AG04450 (cell line): ENCODE results near the gene ZNF687. TPM values are rescaled to one million over a fixed set of nuclear protein-coding genes. Genes with fewer than 3 reads are reported as not detected.

Experiments used
- CTCF ChIA-PET: fragments of 300-600, 350-600 bp; formaldehyde crosslinking; extraction: SDS; loops from one replicate; lab custom pipeline; 2022; ENCODE audit warnings: antibody characterized with exemption, inconsistent platforms; lab: Charles Lee
- POLR2A ChIA-PET: fragments of 350-600 bp; formaldehyde crosslinking; extraction: SDS; loops from one replicate; lab custom pipeline; 2021; ENCODE audit warnings: antibody characterized with exemption, inconsistent platforms; lab: Yijun Ruan, JAX
- DNase-seq: peaks from one replicate; pipeline ENCODE4 v3.0.0-alpha.2; 2011; ENCODE audit warnings: low read depth, low spot score
- H3K27ac ChIP-seq: one replicate; pipeline ENCODE4 v1.5.1; 2012; ENCODE audit warnings: low read depth, low read length, control low read depth
- H3K27me3 ChIP-seq: one replicate; pipeline ENCODE4 v1.6.0; 2012; ENCODE audit warnings: low read length; ENCODE audit not compliant: control insufficient read depth, insufficient read depth
- H3K4me3 ChIP-seq: 2 replicates; pipeline ENCODE4 v1.5.1; 2011; ENCODE audit warnings: mild to moderate bottlenecking, low read depth, low read length, control low read depth
- H3K9me3 ChIP-seq: 2 replicates; pipeline ENCODE4 v1.5.1; 2012; ENCODE audit warnings: low read length; ENCODE audit not compliant: control insufficient read depth, insufficient read depth
- CTCF ChIP-seq: IDR thresholded peaks from 2 replicates; pipeline ENCODE4 v1.5.1; 2011; ENCODE audit warnings: low read depth, low read length, control low read depth, inconsistent platforms
- polyA plus RNA-seq: library from polyadenylated mRNA; depleted of rRNA; stranded (reverse); fragments of >200 nt; gene quantifications from 2 replicates; pipeline ENCODE4 v1.2.3, GENCODE V29; 2011

Gene ZNF687
- polyA plus RNA-seq, 1 experiment = 10.5 TPM

DNA sequence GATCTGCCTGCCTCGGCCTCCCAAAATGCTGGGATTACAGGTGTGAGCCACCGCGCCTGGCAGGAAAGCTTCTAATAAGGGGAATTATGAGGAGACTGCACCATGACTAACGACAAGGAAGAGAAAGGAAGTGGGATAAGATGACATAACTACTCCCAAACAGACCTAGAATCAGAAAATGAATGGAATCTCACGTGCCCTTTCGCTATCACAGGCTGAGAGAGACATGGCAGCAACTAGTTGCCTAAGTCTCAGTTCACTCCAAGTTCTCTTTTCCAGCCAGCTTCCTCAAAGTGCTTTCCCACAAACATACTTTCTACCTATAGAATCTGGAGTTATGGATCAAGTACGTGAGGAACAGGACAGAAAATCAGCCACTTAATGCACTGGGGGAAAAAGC lies 43.1 kb downstream of the ZNF687 start:
- Histone ChIP-seq H3K27me3 (no peaks in the 10 kb centered on the region), H3K4me3 (peak overlapping the region; percentile 84), H3K27ac (peak overlapping the region; percentile 12), H3K9me3 (no peaks in the 10 kb centered on the region)
- ChIA-PET CTCF (interaction anchor here (0.6 to 14.1 kb wide), 5 partner anchors 12 to 25 kb away, joined by 3 to 199 read pairs (median 4); no protein-coding TSS in a partner anchor), POLR2A (interaction anchor here (0.6 to 4.2 kb wide), 3 partner anchors 15 to 27 kb away, joined by 3 to 45 read pairs (median 3); no protein-coding TSS in a partner anchor)
- no peak for DNase-seq
- no peak for TF ChIP-seq CTCF

DNA sequence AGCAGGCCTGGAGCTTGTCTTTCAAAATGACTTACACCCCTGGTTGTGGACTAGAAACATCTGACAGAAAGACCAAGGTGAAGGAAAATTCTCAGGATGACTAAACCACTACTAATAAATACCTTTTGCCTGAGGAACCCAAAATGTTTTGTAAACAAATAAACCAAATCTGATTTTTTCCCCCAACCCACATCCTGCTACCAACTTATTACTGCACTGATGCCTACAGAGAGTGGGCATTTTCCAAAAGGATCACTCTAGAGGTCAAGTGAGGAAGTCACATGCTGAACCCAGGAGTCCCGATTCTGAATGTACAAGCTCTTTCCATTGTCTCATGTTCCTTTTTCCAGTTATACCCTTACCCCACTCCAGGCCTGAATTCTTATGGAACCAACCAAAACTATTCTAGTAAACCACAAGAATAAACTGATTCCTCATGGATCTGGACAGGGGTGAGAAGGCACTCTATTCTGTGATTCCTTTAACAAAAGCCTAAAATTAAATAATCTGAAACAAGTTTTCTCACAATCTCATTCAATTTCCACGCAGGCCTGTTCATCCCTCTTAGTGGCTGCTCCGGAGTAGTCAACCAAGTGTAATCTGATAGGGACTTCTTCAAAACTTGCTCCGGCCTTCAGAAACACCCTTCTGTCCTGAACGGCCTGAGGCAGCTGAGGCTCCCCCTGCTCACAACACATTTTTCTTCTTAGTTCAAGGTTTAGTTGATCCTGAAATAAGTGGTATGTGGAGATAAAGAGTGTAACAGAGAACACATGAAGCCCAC lies 43.7 kb downstream of the ZNF687 start:
- ChIA-PET CTCF (interaction anchor here (0.6 to 14.1 kb wide), 7 partner anchors 11 to 25 kb away, joined by 3 to 199 read pairs (median 4); no protein-coding TSS in a partner anchor), POLR2A (interaction anchor here (0.7 to 4.2 kb wide), 5 partner anchors 10 to 73 kb away, joined by 3 to 45 read pairs (median 7); partner anchors contain the start of gene PSMB4)
- TF ChIP-seq CTCF = no peak
- Histone ChIP-seq H3K9me3 (no peaks in the 10 kb centered on the region), H3K4me3 (peak overlapping the region; percentile 84), H3K27ac (peak overlapping the region; percentile 47), H3K27me3 (no peaks in the 10 kb centered on the region)
- no peak for DNase-seq

DNA sequence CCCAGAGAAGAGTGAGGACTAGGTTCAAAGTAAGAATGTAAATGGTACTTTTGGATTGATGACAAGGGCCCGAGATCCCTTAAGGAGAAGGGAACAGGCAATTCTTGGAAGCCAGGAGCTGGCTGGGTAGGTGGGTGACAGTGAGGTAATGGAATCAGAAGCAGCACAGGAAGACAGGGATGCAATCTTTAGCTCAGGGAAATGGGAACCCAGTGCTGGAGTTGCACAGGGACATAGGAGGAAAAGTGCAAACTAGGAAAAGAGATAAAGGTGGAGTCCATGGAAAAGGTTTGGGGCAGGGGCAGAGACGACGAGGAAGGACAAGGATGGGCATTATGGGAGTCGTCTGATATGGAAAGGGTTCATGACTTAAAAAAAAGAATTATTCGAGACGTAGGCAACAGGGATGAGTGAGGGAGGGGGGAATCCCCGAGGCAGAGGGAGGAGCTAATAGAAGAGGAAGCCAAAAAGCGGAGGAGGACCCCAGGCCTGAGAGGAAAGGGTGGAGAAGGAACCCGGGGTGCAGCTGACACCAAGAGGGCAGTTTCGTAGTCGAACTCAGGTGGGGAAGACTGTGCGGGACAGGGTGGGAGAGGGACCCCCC lies 44.6 kb downstream of the ZNF687 start:
- CTCF ChIA-PET = interaction anchor here (0.6 to 14.1 kb wide), 6 partner anchors 9 to 224 kb away, joined by 3 to 199 read pairs (median 4); no protein-coding TSS in a partner anchor
- Histone ChIP-seq H3K4me3 (peak overlapping the region; percentile 84), H3K9me3 (no peaks in the 10 kb centered on the region), H3K27me3 (no peaks in the 10 kb centered on the region), H3K27ac (peak overlapping the region; percentile 95)
- POLR2A ChIA-PET = interaction anchor here (0.6 to 4.2 kb wide), 9 partner anchors 9 to 72 kb away, joined by 3 to 45 read pairs (median 4); partner anchors contain the start of gene PSMB4
- TF ChIP-seq CTCF = no peak
- no peak for DNase-seq

DNA sequence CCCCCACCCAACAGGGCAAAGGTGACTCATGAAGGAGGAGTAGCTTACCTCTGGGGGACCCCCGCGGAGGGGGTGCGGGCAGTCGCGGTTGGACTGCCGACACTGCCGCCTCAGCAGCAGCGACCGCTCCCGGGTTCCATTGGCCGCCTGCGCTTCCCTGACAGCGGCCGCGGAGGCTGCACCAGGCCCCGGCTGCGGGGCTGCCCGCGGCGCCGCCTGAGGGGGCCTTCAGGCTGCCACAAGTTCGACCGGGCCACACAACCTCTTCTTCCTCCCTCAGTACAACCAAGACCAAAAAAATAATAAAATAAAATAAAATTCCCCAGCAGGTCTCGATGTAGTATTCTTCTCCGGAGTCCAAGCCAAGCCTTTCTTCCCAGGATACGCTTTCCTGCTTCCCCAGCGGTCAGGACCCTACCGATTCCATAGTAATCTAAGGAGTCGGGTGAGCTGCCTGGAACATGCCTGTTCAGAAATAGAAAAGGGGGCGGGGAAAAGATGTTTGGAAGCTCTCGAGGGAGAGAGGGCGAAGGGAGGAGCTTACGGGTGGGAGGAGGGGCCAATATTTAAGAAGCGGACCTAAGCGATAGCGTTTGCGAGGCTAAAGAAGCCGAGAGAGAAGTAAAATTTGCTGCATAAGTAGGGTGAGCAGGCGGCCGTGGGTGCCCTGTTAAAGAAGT lies 45.3 kb downstream of the ZNF687 start, which contains the start of gene PI4KB:
Gene PI4KB (minus strand): TSS at position 194 of the 680 bp plus-strand sequence. CDS start 10,935 bp downstream, outside the sequence.
- H3K27ac ChIP-seq = peak within 1 kb of the TSS; percentile 95
- no peaks in the 10 kb centered on the region for H3K9me3 ChIP-seq
- ChIA-PET CTCF (interaction anchor here (0.6 to 14.1 kb wide), 7 partner anchors 9 to 224 kb away, joined by 3 to 199 read pairs (median 4); no protein-coding TSS in a partner anchor), POLR2A (interaction anchor here (0.6 to 4.2 kb wide), 13 partner anchors 9 to 73 kb away, joined by 3 to 45 read pairs (median 4); partner anchors contain the start of genes PSMB4 and PSMD4)
- TF ChIP-seq CTCF = no peak
- H3K4me3 ChIP-seq = peak within 1 kb of the TSS; percentile 84
- no peaks in the 10 kb centered on the region for H3K27me3 ChIP-seq
- DNase-seq = peak; percentile 93
